Non-pigmented ciliary epithelial cell (primary cell): ENCODE results near the gene EIF3M.
"Not testable (repeated sequence)": the region's sequence is repeated elsewhere in the genome, so short reads cannot be mapped to it uniquely, and the experiment has no call there.

Source experiments
- DNase-seq: peaks from one replicate; pipeline ENCODE4 v3.0.0-alpha.2; 2010; ENCODE audit warnings: low read depth

EIF3M gene

DNA sequence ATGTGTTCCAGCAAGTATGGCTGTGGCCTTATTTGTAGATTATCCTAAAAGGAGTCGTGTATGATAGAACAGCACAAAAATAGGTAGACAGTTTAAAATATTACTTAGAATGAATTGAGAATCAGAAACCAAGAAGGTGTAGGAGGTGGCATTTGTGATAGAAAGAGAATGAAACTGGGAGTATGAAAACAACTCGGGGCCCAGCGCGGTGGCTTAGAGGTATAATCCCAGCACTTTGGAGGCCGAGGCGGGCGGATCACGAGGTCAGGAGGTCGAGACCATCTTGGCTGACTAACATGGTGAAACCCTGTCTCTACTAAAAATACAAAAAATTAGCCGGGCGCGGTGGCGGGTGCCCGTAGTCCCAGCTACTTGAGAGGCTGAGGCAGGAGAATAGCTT, 12.5 kb downstream of the EIF3M start:
- DNase-seq: not testable (repeated sequence)

DNA sequence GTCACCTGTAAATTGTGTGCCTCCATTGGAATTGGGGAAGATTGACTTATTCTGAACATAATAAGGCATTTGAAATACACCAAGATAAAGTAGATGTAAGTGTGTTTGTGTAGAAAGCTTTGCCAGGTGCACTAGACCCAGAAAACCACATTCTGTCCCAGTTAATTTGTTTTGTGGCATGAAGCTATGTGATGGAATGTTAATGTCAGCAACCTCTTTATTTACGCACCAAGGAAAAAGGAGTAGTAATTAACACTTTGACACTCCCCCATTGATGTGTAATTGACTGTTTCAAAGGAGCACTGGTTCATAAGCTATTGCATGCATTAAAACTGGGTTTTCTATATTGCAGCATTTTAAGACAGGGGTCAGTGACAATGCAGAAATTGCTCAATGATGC, 14.3 kb downstream of the EIF3M start:
- DNase-seq: no peak

DNA sequence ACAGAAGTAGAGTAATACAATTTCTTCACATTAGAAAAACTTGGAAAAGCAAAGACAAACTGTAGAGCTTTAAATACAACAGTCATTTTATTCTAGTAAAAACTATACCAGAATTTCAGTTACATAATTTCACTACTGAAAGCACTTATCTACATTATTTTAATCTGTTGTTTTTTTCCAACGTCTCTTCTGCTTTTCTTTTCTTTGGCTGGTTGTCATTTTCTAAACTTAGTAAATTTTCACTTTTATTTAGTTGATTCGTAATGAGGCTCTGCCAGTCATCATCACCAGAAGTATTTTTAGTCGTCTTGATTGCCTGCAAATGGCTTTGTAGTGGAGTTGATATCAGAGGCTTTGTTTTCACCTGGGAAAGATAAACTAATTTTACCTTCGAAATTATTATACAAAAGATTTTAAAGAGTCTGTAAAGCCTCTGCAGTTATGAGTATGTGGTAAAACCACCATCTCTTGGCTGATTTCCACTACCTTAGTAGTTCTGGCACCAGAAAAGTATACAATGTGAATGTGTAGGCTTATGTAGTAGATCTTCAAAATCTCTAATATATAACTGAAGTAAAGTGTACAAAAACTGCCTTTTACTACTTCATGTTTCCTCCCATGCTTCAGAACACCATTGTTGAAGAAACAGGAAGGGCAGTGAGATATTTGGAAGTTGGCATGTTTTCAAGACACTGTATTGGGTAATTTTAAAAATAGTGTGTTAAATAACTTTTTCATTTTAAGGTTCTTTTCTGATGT, 19.2 kb downstream of the EIF3M start:
- no peak for DNase-seq

DNA sequence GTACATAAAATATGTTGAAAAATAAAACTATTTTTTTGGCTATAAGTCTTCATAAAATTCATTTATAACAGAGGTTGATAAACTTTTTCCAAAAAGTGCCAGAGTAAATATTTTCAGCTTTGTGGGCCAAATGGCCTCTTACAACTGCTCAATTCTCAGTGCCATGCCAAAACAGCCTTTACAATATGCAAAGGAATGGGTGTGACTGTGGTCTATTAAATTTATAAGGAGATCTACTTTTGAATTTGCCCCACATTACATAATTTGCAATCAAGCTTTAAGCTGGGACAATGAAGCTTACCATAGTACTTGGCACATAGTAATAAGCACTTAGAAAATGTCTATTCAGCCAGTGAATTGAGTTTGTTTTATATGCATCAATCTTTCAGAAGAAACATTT, 22.6 kb downstream of the EIF3M start:
- DNase-seq: no peak

DNA sequence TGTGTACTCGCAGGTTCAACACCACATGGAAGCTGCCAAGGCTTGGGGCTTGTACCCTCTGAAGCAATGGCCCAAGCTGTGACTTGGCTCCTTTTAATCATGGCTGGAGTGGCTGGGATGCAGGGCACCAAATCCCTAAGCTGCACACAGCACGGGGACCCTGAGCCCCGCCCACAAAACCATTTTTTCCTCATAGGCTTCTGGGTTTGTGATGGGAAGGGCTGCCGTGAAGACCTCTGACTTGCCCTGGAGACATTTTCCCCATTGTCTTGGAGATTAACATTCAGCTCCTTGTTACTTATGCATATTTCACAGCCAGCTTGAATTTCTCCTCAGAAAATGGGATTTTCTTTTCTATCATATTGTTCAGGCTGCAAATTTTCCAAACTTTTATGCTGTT, 25.2 kb downstream of the EIF3M start:
- DNase-seq: not testable (repeated sequence)

DNA sequence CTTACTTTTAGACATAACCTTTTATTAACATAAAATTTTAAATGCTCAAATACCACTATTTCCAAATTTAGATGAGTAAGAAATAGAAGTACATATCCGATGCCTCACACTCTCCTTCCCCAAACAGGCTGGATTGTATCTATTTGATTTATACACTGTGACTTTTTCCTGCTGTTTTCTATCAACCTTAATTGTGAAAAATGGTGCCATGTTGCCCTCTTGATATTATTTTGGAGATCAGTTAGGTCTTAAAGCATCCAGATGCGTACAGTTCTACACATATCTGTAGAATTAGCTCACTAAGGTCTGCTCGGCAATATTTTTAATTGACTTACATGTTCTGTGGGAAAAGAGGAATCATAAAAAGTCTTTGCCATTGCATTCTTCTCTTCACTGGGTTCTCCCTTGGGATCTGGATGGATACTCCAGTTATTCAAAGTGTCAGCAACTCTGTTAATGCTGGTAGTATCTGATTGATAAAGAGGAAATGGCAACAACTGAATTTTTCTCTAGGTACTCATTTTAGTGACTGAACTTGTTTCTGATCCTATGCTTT, 27.2 kb downstream of the EIF3M start:
- DNase-seq: no peak

DNA sequence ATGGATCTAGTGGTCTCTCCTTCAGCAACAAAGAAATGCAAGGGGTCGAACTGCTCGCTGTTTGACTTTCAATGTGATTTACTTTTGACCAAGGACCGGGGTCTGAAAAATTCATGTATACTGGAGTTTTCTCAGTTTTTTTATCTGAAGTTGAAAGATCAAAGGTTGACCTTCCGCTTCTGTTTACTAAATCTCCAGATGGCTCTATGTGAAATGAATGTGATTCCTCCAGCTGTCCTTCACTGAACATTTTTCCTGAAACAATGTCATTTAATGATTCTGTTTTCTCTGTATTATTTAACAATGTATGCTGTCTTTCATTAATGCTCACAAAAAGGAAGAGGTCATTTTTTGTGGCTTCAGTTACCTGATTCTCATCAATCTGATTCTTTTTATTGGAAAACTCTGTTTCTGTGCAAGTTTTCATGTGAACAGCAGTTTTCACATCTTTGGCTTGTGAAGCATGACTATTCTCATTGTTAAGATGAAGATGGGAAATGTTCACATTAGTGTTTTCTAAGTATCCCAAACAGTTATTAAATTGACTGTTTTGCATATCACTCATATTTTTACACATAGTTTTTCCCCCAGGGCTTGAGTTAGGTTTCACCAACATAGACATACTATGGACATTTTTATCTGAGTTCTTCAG, 30.0 kb downstream of the EIF3M start:
- DNase-seq: no peak

DNA sequence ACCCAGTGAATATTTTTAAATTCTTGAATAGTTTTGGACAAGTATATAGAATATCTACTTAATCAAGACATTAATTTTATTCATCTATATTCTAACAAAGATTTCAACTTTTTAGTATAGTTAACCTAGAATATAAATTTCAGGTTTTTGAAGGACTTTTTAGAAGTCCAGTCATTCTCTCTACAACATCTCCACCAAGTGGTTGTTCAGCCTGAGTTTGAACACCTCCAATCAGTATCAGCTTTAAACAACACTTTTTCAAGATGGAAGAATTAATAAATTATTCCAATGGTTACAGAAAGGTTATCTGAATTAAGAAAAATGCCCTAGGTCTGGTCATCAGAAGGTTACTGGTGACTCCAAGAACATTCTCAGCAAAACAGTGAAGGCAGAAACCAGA, 31.8 kb downstream of the EIF3M start:
- no peak for DNase-seq

DNA sequence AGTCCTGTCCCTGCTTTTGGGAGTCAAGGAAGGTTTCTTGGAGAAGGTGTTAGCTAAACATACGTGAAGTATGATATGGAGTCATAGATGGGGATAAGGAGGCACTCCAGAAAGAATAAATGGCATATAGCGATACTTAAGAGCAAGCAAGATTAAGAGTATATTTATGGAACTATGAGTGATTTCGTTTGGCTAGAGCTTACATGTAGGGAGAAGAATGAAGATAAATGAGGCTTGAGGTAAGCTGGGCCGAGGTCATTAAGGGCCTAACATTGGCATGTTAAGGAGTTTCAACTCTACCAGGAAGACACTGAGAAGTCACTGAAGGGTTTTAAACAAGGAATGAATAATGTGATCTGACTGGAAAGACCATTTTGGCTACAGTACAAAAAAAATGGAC, 33.3 kb downstream of the EIF3M start:
- no peak for DNase-seq

- no peak for DNase-seq
These were observed 47.2 kb downstream of the EIF3M start for GRCh38 chr11:32630844-32631243.

DNA sequence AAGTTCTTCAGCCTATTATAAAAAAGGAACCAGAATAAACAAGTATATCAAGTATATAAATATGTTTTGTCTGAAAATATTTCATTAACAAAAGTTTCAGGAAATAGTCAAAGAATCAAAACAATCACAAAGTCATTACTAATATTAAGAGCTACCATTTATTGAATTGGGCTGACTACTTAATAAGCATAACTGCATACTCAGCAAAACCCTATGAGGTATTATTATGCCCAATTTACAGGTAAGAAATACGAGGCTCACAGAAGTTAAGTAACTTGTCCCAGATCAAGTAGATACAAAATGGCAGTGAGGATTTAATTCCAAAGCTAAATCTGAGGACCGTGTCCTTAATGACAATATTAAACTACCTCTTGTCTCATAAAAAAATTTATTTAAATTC, 52.2 kb downstream of the EIF3M start:
- no peak for DNase-seq

- no peak for DNase-seq
These were observed 57.7 kb downstream of the EIF3M start for GRCh38 chr11:32641361-32641760.

- DNase-seq: peak; percentile 11
These were observed 59.9 kb downstream of the EIF3M start for GRCh38 chr11:32643526-32643925.
